Lung (tissue), 12 donors: Measurements from ENCODE around the gene PFDN2. TPM values are rescaled to one million over a fixed set of nuclear protein-coding genes. Genes with fewer than 3 reads are reported as not detected.

Experiments used
- ATAC-seq: fragments of 200-7000 bp; cut with Tn5 transposase; one replicate; pipeline ENCODE4 v1.9.1; 2020; ENCODE audit warnings: moderate number of reproducible peaks; ENCODE audit not compliant: insufficient read depth, low FRiP score
- DNase-seq, 3 donors: peaks; one replicate each; pipeline ENCODE4 v3.0.0-alpha.2; 2013 to 2017
- H3K27ac ChIP-seq, 2 donors: one replicate each; pipeline ENCODE4 v1.5.1; 2013; ENCODE audit warnings: mild to moderate bottlenecking in 2 of 2, moderate library complexity in 2 of 2, control low read depth in 1 of 2, inconsistent platforms in 1 of 2, low read depth in 1 of 2, low read length in 1 of 2
- H3K27me3 ChIP-seq, 3 donors: one replicate each; pipeline ENCODE4 v1.5.1; 2013; ENCODE audit warnings: low read length in 2 of 3; ENCODE audit not compliant: control insufficient read depth in 3 of 3, insufficient read depth in 3 of 3
- H3K36me3 ChIP-seq, 4 donors: one replicate each; pipeline ENCODE4 v1.5.1; 2013; ENCODE audit warnings: low read length in 4 of 4, mild to moderate bottlenecking in 1 of 4, moderate library complexity in 1 of 4; ENCODE audit not compliant: control insufficient read depth in 4 of 4, insufficient read depth in 4 of 4
- H3K4me1 ChIP-seq, 5 donors: one replicate each; pipeline ENCODE4 v1.5.1; 2013; ENCODE audit warnings: low read length in 5 of 5, mild to moderate bottlenecking in 2 of 5, moderate library complexity in 1 of 5; ENCODE audit not compliant: control insufficient read depth in 5 of 5, insufficient read depth in 5 of 5
- H3K4me3 ChIP-seq: one replicate; pipeline ENCODE4 v1.5.1; 2013; ENCODE audit warnings: mild to moderate bottlenecking, control low read depth, moderate library complexity
- H3K9ac ChIP-seq, 2 donors: one replicate each; pipeline ENCODE4 v1.5.1; 2013; ENCODE audit warnings: low read length in 2 of 2, control low read depth in 1 of 2; ENCODE audit not compliant: insufficient read depth in 1 of 2
- H3K9me3 ChIP-seq, 4 donors: one replicate each; pipeline ENCODE4 v1.5.1; 2013; ENCODE audit warnings: low read length in 3 of 4, mild to moderate bottlenecking in 1 of 4, moderate library complexity in 1 of 4; ENCODE audit not compliant: control insufficient read depth in 4 of 4, insufficient read depth in 3 of 4
- CTCF ChIP-seq: IDR thresholded peaks from 2 replicates; pipeline ENCODE4 v1.5.1; 2012; ENCODE audit warnings: mild to moderate bottlenecking; ENCODE audit errors: control extremely low read depth, extremely low read depth
- WGBS, 2 donors: extraction: QIAGEN DNeasy Blood & Tissue Kit; methylation state at CpG; one replicate each; pipeline ENCODE4 v1.1.7; 2013; 5-methylcytosine and 5-hydroxymethylcytosine counted together
- polyA plus RNA-seq, 2 donors: library from polyadenylated mRNA; stranded (reverse); fragments of 200-250 nt; gene quantifications; one replicate each; pipeline ENCODE4 v1.2.1, GENCODE V29; 2013
- total RNA-seq, 2 donors: library from RNA; depleted of rRNA in 1 of 2; stranded (reverse); fragments of >200 nt in 1 of 2; gene quantifications; one replicate each; pipeline ENCODE4 v1.2.1, GENCODE V29; 2014 to 2021
- donor health status: control.
- donor health status: control.
- donor health status: Bipolar disorder and iron deficiency.
- donor health status: healthy.
- donor health status: DM: yes; HTN: yes; CAD: no.

PFDN2 gene
- total and polyA plus RNA-seq, 4 donors: 21.5 to 324 (median 93.5) TPM

- peaks cover 9 to 29% (median 19%) of the 10 kb centered on the region in 5 donors for H3K4me1 ChIP-seq
- peaks cover 13 to 29% (median 21%) of the 10 kb centered on the region in 4 donors for H3K36me3 ChIP-seq
- H3K4me3 ChIP-seq: peak overlapping the region; percentile 67
- ATAC-seq (no peak), DNase-seq (peak in 2 of 3 donors; percentile 24 to 63)
- H3K27me3 ChIP-seq: no peaks in the 10 kb centered on the region
- peak overlapping the region; percentile 93 to 99 for H3K27ac ChIP-seq
- H3K9ac ChIP-seq: peak overlapping the region; percentile 67 to 93
- no peak for TF ChIP-seq CTCF
- H3K9me3 ChIP-seq: no peaks in the 10 kb centered on the region
- 3 to 5% methylated on average over 22 of the region's 22 CpGs for WGBS, 2 donors
Observed at GRCh38 chr1:161131523-161132409, 13.9 kb upstream of the PFDN2 start.

GRCh38 chr1:161130266-161130665 is 12.4 kb upstream of the PFDN2 start:
- no peak for TF ChIP-seq CTCF
- Histone ChIP-seq H3K4me3 (no peak overlapping the region), H3K9ac (peak overlapping the region in 1 of 2 donors; percentile 13), H3K36me3 (peaks cover 13 to 37% (median 21%) of the 10 kb centered on the region in 4 donors), H3K27me3 (no peaks in the 10 kb centered on the region), H3K9me3 (no peaks in the 10 kb centered on the region), H3K4me1 (peaks cover 9 to 29% (median 19%) of the 10 kb centered on the region in 5 donors), H3K27ac (no peak overlapping the region)
- no peak for ATAC-seq
- DNase-seq: no peak
- 41 to 71% methylated on average over 1 of the region's 1 CpG for WGBS, 2 donors

- Histone ChIP-seq H3K27ac (no peak overlapping the region), H3K9ac (no peak overlapping the region), H3K27me3 (no peaks in the 10 kb centered on the region), H3K4me3 (no peak overlapping the region), H3K36me3 (peaks cover 13 to 43% (median 27%) of the 10 kb centered on the region in 4 donors), H3K4me1 (peaks cover 6 to 29% (median 16%) of the 10 kb centered on the region in 5 donors), H3K9me3 (no peaks in the 10 kb centered on the region)
- ATAC-seq: no peak
- 92 to 94% methylated on average over 4 of the region's 4 CpGs for WGBS, 2 donors
- DNase-seq: no peak
- TF ChIP-seq CTCF: no peak
Observed at GRCh38 chr1:161128591-161129420, 11.0 kb upstream of the PFDN2 start.
